HepG2 (cell line): ENCODE data around the gene USP36. TPM values are rescaled to one million over a fixed set of nuclear protein-coding genes. Genes with fewer than 3 reads are reported as not detected.
A peak's percentile ranks its signal among the peaks of the same experiment; 100 is the strongest.

Source experiments
- ATAC-seq: fragments of 200-7000 bp; cut with Tn5 transposase; 3 replicates; pipeline ENCODE4 v1.9.1; 2020; ENCODE audit warnings: mild to moderate bottlenecking, moderate library complexity
- BruUV-seq: library from RNA; stranded (reverse); fragments of 400-500 nt; replicated peaks from 2 replicates; lab custom pipeline; 2021; lab: Mats Ljungman, UMichigan
- CTCF ChIA-PET: fragments of 300-600 bp; formaldehyde crosslinking; extraction: SDS; loops from one replicate; lab custom pipeline; 2021; ENCODE audit warnings: low total read pairs, inconsistent platforms, low intra/inter-chr PET ratio; lab: Yijun Ruan, JAX
- POLR2A ChIA-PET: fragments of 350-600 bp; sonication (Branson Sonifier 250); formaldehyde crosslinking; loops from one replicate; lab custom pipeline; 2020; ENCODE audit warnings: antibody characterized with exemption, inconsistent platforms; lab: Yijun Ruan, JAX
- DNase-seq: peaks from one replicate; pipeline ENCODE4 v3.0.0-alpha.2; 2015; ENCODE audit warnings: low spot score
- FAIRE-seq: peaks from 3 replicates; lab custom pipeline; 2011; peaks lifted over from hg19 to GRCh38; lab: Jason Lieb, UNC
- H2AFZ ChIP-seq: one replicate; pipeline ENCODE4 v1.6.1; 2011; ENCODE audit warnings: low read length, inconsistent platforms
- H3K27ac ChIP-seq: fragments of 300-600 bp; 3 replicates; pipeline ENCODE4 v1.8.0; 2011; ENCODE audit warnings: mixed run types, mild to moderate bottlenecking, mixed read lengths, low read length, inconsistent platforms; ENCODE audit not compliant: insufficient read depth; ENCODE audit errors: extremely low read length
- H3K27me3 ChIP-seq, 2 experiments: fragments of 200-600 bp in 1 of 2; 2 replicates in 1 of 2; 3 replicates in 1 of 2; pipeline versions ENCODE4 v1.6.0 to v1.8.0; 2011; ENCODE audit warnings: low read length in 2 of 2, mild to moderate bottlenecking in 2 of 2, moderate library complexity in 2 of 2, inconsistent platforms in 1 of 2; ENCODE audit not compliant: insufficient read depth in 2 of 2, control insufficient read depth in 1 of 2
- H3K36me3 ChIP-seq, 2 experiments: fragments of 200-600 bp in 1 of 2; replicated peaks in 1 of 2; 2 replicates in 1 of 2; 3 replicates in 1 of 2; pipeline versions ENCODE4 v1.5.1 to v1.8.0; 2011; ENCODE audit warnings: low read length in 2 of 2, inconsistent platforms in 1 of 2; ENCODE audit not compliant: insufficient read depth in 2 of 2, control insufficient read depth in 1 of 2
- H3K4me1 ChIP-seq: 2 replicates; pipeline ENCODE4 v1.5.1; 2012; ENCODE audit warnings: low read length, inconsistent platforms; ENCODE audit not compliant: insufficient read depth
- H3K4me2 ChIP-seq: 2 replicates; pipeline ENCODE4 v1.6.0; 2011; ENCODE audit warnings: low read depth, low read length, inconsistent platforms
- H3K4me3 ChIP-seq, 3 experiments: fragments of 200-600 bp in 1 of 3; sonication (generic), shearing (Covaris generic) in 1 of 3; replicated peaks in 1 of 3; 2 replicates each; pipeline ENCODE4 v1.5.1; 2011 to 2016; ENCODE audit warnings: low read length in 3 of 3, inconsistent platforms in 2 of 3, low read depth in 2 of 3, mild to moderate bottlenecking in 2 of 3, control low read depth in 1 of 3, mixed read lengths in 1 of 3; ENCODE audit not compliant: insufficient read depth in 1 of 3
- H3K79me2 ChIP-seq: one replicate; pipeline ENCODE4 v1.6.1; 2011; ENCODE audit warnings: low read length, inconsistent platforms; ENCODE audit not compliant: insufficient read depth
- H3K9ac ChIP-seq: 2 replicates; pipeline ENCODE4 v1.6.0; 2011; ENCODE audit warnings: mild to moderate bottlenecking, low read depth, low read length, inconsistent platforms; ENCODE audit not compliant: insufficient read depth
- H3K9me3 ChIP-seq: 2 replicates; pipeline ENCODE4 v1.5.1; 2012; ENCODE audit warnings: mild to moderate bottlenecking, low read length
- H4K20me1 ChIP-seq: 2 replicates; pipeline ENCODE4 v1.6.0; 2011; ENCODE audit warnings: inconsistent platforms, mild to moderate bottlenecking, low read length, moderate library complexity; ENCODE audit not compliant: insufficient read depth
- CENPX ChIP-seq: sonication (generic); formaldehyde crosslinking; IDR thresholded peaks from 2 replicates; pipeline ENCODE4 v1.9.0; 2021; ENCODE audit warnings: mild to moderate bottlenecking, missing genetic modification reagents, moderate library complexity
- FOSL2 ChIP-seq: sonication (generic); formaldehyde crosslinking; IDR thresholded peaks from 2 replicates; pipeline ENCODE4 v1.4.0; 2020; ENCODE audit warnings: missing genetic modification reagents
- KDM6A ChIP-seq: IDR thresholded peaks from 2 replicates; pipeline ENCODE4 v1.6.1; 2016; ENCODE audit warnings: low read depth
- REPIN1 ChIP-seq: sonication (generic); formaldehyde crosslinking; IDR thresholded peaks from 2 replicates; pipeline ENCODE4 v1.8.0; 2022; ENCODE audit warnings: missing genetic modification reagents, low read depth, mild to moderate bottlenecking, borderline replicate concordance
- SKI ChIP-seq: fragments of 450-650 bp; IDR thresholded peaks from one replicate; pipeline ENCODE4 v1.6.1; 2018; ENCODE audit warnings: mild to moderate bottlenecking; ENCODE audit not compliant: partially characterized antibody
- SNRNP70 ChIP-seq: fragments of 200-400 bp; formaldehyde crosslinking; IDR thresholded peaks from 2 replicates; pipeline ENCODE4 v1.6.1; 2017; ENCODE audit warnings: mild to moderate bottlenecking, low read depth, low read length, moderate library complexity
- SP5 ChIP-seq: IDR thresholded peaks from 2 replicates; pipeline ENCODE4 v1.6.1; 2016; ENCODE audit warnings: low read depth, borderline replicate concordance
- ZNF225 ChIP-seq: sonication (generic); formaldehyde crosslinking; IDR thresholded peaks from 2 replicates; pipeline ENCODE4 v1.4.0; 2020; ENCODE audit warnings: mild to moderate bottlenecking, missing genetic modification reagents
- ZNF484 ChIP-seq: sonication (generic); formaldehyde crosslinking; IDR thresholded peaks from 2 replicates; pipeline ENCODE4 v1.5.1; 2020; ENCODE audit warnings: mild to moderate bottlenecking, low read depth, missing genetic modification reagents, borderline replicate concordance
- ZNF558 ChIP-seq: sonication (generic); formaldehyde crosslinking; IDR thresholded peaks from 2 replicates; pipeline ENCODE4 v1.9.0; 2022; ENCODE audit warnings: mild to moderate bottlenecking, missing genetic modification reagents, borderline replicate concordance
- ZSCAN25 ChIP-seq: sonication (generic); formaldehyde crosslinking; IDR thresholded peaks from 2 replicates; pipeline ENCODE4 v1.8.0; 2022; ENCODE audit warnings: mild to moderate bottlenecking, missing genetic modification reagents
- WGBS: methylation state at CpG from one replicate; pipeline ENCODE4 v1.1.6; 2017; ENCODE audit warnings: low lambda C conversion rate; 5-methylcytosine and 5-hydroxymethylcytosine counted together
- in situ Hi-C: cut with HindIII; loops from 2 replicates; pipeline ENCODE4 v1.10.0; 2017; ENCODE audit warnings: low pct_unique_long_range_greater_than_20kb; ENCODE audit not compliant: extremely low pct_ligation_motif_present
- intact Hi-C: fragments of 100-400 bp; cut with micrococcal nuclease; formaldehyde crosslinking; loops from one replicate; pipeline ENCODE4 v1.10.0; 2022; ENCODE audit not compliant: unreplicated experiment
- polyA plus RNA-seq, 8 experiments: library from polyadenylated mRNA; depleted of rRNA in 3 of 8; stranded (reverse) in 7 of 8; unstranded in 1 of 8; fragments of >200 nt; fragmentation: Illumina TruSeq in 4 of 8; extraction: Trizol in 4 of 8; gene quantifications; 2 replicates each; pipeline versions ENCODE4 v1.2.1 to v1.2.3, GENCODE V29; 2011 to 2016; ENCODE audit warnings: low read depth in 4 of 8, missing spikeins in 1 of 8, mixed read lengths in 1 of 8; ENCODE audit not compliant: insufficient read depth in 1 of 8
- total RNA-seq, 5 experiments: library from RNA; depleted of rRNA; stranded (reverse); fragments of >200 nt; fragmentation: Illumina TruSeq; extraction: Trizol; gene quantifications; 2 replicates each; pipeline ENCODE4 v1.2.3, GENCODE V29; 2016; ENCODE audit warnings: low read depth in 1 of 5
- TF ChIP-seq, protein P1 (sequence below): sonication (generic); formaldehyde crosslinking; IDR thresholded peaks from 2 replicates; pipeline ENCODE4 v1.4.0; 2020; ENCODE audit warnings: mild to moderate bottlenecking, missing genetic modification reagents
- TF ChIP-seq, protein P2 (sequence below): IDR thresholded peaks from 2 replicates; pipeline ENCODE4 v1.6.1; 2016; ENCODE audit warnings: low read depth, borderline replicate concordance
- TF ChIP-seq, protein P3 (sequence below): sonication (generic); formaldehyde crosslinking; IDR thresholded peaks from 2 replicates; pipeline ENCODE4 v1.4.0; 2020; ENCODE audit warnings: missing genetic modification reagents, low read depth, mild to moderate bottlenecking, borderline replicate concordance
- TF ChIP-seq, protein P4 (sequence below): sonication (generic); formaldehyde crosslinking; IDR thresholded peaks from 2 replicates; pipeline ENCODE4 v1.4.0; 2020; ENCODE audit warnings: low read depth, mild to moderate bottlenecking, missing genetic modification reagents
- TF ChIP-seq, protein P5 (sequence below), 2 experiments: fragments of 450-650 bp in 1 of 2; sonication (generic) in 1 of 2; formaldehyde crosslinking; IDR thresholded peaks; 2 replicates each; pipeline versions ENCODE4 v1.5.0 to v1.8.0; 2020 to 2022; ENCODE audit warnings: mild to moderate bottlenecking in 1 of 2, missing genetic modification reagents in 1 of 2

Gene USP36
- total and polyA plus RNA-seq, 2 of the 13 experiments (the other 11 are each of a cell fraction or from before 2014, with no cell fraction given) = 29.6 to 45.9 TPM

DNA sequence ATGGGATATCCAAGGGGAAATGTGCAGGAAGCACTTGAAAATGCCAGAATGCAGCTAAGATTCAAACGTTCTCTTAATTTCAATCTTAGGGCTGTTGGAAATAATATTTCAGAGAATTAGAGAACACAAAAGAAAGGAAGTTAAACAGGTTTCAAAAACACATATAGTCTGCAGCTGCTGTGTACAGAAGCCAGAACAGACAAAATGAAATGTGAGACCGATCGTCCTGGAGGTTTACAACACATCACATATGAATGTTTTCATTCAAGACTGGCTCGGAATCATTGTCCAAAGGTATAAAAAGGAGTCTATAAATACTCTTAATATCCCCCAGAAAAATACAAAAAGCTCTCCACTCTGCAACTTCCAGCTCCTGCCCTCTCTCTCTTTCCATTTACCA lies 72.8 kb downstream of the USP36 start:
- Histone ChIP-seq H3K27ac (no peak overlapping the region), H2AFZ (no peak overlapping the region), H3K4me2 (no peak overlapping the region), H3K36me3 (peaks cover 0 to 1% of the 10 kb centered on the region in 2 experiments; a peak in 2 of 5 replicates), H3K9me3 (no peaks in the 10 kb centered on the region), H3K79me2 (peaks cover 81% of the 10 kb centered on the region), H3K4me3 (no peak overlapping the region), H3K27me3 (no peaks in the 10 kb centered on the region), H3K9ac (no peak overlapping the region), H3K4me1 (peaks cover 49% of the 10 kb centered on the region), H4K20me1 (peaks cover 6% of the 10 kb centered on the region; the same call in 1 of the 2 replicates)
- intact Hi-C loops (no loop called here), in situ Hi-C loops (no loop called here)
- TF ChIP-seq SNRNP70 = no peak
- TF ChIP-seq ZNF484 (CRISPR knock-in tag) = no peak
- TF ChIP-seq SP5 = no peak
- TF ChIP-seq REPIN1 (CRISPR knock-in tag) = no peak
- TF ChIP-seq, protein P1, sequence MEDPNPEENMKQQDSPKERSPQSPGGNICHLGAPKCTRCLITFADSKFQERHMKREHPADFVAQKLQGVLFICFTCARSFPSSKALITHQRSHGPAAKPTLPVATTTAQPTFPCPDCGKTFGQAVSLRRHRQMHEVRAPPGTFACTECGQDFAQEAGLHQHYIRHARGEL (CRISPR knock-in tag) = no peak
- no peak for TF ChIP-seq CENPX (CRISPR knock-in tag)
- TF ChIP-seq, protein P2, sequence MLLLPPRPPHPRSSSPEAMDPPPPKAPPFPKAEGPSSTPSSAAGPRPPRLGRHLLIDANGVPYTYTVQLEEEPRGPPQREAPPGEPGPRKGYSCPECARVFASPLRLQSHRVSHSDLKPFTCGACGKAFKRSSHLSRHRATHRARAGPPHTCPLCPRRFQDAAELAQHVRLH (CRISPR knock-in tag) = no peak
- no peak for TF ChIP-seq ZNF225 (CRISPR knock-in tag)
- TF ChIP-seq, protein P3, sequence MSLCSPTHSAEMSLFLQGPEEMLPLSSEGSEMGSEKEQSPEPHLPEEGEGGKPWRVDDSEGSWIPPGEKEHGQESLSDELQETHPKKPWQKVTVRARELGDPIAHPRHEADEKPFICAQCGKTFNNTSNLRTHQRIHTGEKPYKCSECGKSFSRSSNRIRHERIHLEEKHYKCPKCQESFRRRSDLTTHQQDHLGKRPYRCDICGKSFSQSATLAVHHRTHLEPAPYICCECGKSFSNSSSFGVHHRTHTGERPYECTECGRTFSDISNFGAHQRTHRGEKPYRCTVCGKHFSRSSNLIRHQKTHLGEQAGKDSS (CRISPR knock-in tag) = no peak
- TF ChIP-seq KDM6A (CRISPR knock-in tag) = no peak
- TF ChIP-seq, protein P4, sequence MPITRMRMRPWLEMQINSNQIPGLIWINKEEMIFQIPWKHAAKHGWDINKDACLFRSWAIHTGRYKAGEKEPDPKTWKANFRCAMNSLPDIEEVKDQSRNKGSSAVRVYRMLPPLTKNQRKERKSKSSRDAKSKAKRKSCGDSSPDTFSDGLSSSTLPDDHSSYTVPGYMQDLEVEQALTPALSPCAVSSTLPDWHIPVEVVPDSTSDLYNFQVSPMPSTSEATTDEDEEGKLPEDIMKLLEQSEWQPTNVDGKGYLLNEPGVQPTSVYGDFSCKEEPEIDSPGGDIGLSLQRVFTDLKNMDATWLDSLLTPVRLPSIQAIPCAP (CRISPR knock-in tag) = no peak
- TF ChIP-seq SKI = no peak
- TF ChIP-seq, protein P5, sequence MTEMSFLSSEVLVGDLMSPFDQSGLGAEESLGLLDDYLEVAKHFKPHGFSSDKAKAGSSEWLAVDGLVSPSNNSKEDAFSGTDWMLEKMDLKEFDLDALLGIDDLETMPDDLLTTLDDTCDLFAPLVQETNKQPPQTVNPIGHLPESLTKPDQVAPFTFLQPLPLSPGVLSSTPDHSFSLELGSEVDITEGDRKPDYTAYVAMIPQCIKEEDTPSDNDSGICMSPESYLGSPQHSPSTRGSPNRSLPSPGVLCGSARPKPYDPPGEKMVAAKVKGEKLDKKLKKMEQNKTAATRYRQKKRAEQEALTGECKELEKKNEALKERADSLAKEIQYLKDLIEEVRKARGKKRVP (CRISPR knock-in tag; IDR thresholded peaks at IDR 0.05) = no peak
- TF ChIP-seq ZNF558 (CRISPR knock-in tag) = no peak
- TF ChIP-seq FOSL2 (CRISPR knock-in tag) = no peak
- TF ChIP-seq ZSCAN25 (CRISPR knock-in tag) = no peak
- ATAC-seq (no peak), DNase-seq (no peak), FAIRE-seq (peak; percentile 21)
- POLR2A ChIA-PET = no interaction called here
- CTCF ChIA-PET = no interaction called here
- WGBS = 89% methylated on average over 4 of the region's 4 CpGs
- BruUV-seq = no TSS peak
